ENCODE results near the gene ADPGK. TPM values are rescaled to one million over a fixed set of nuclear protein-coding genes. Genes with fewer than 3 reads are reported as not detected.

Gene ADPGK
- total RNA-seq, 4 donors from 2014 or later: 13.4 to 23.2 (median 17.2) TPM

GRCh38 chr15:72786676-72787345, 3.3 kb upstream of the ADPGK start:
- TF ChIP-seq POLR2A (IDR thresholded peaks at IDR 0.05) (no peak), CTCF (IDR thresholded peaks at IDR 0.05 in 4 of 5, conservative IDR thresholded peaks at IDR 0.05 in 1 of 5) (no peak)
- Histone ChIP-seq H3K27me3 (no peaks in the 10 kb centered on the region), H3K4me3 (no peak overlapping the region), H3K9me3 (no peaks in the 10 kb centered on the region), H3K36me3 (no peaks in the 10 kb centered on the region), H3K27ac (no peak overlapping the region), H3K4me1 (peaks cover 18 to 20% of the 10 kb centered on the region in 2 donors)
- no peak for ATAC-seq
- in situ Hi-C loops (cut with MboI; ENCODE audit: low sequenced_read_pairs in 4 of 4) (loop anchor here in 2 of 4 donors (5.0 to 25.0 kb wide), 2 partner anchors 295 to 450 kb away; no protein-coding TSS in a partner anchor), intact Hi-C loops (cut with DNase I; ENCODE audit: low total_unique reads) (no loop called here)
- DNase-seq: no peak

GRCh38 chr15:72786242-72786641, 2.7 kb upstream of the ADPGK start:
- TF ChIP-seq CTCF (IDR thresholded peaks at IDR 0.05 in 4 of 5, conservative IDR thresholded peaks at IDR 0.05 in 1 of 5) (no peak), POLR2A (IDR thresholded peaks at IDR 0.05) (no peak)
- Histone ChIP-seq H3K4me1 (peaks cover 20 to 26% of the 10 kb centered on the region in 2 donors), H3K4me3 (no peak overlapping the region), H3K27ac (peak overlapping the region in 1 of 4 donors; percentile 96), H3K27me3 (no peaks in the 10 kb centered on the region), H3K36me3 (no peaks in the 10 kb centered on the region), H3K9me3 (no peaks in the 10 kb centered on the region)
- DNase-seq: no peak
- in situ Hi-C loops (cut with MboI; ENCODE audit: low sequenced_read_pairs in 4 of 4): loop anchor here in 2 of 4 donors (5.0 to 25.0 kb wide), 2 partner anchors 296 to 451 kb away; no protein-coding TSS in a partner anchor
- intact Hi-C loops (cut with DNase I; ENCODE audit: low total_unique reads): no loop called here
- ATAC-seq: no peak

- Histone ChIP-seq H3K9me3 (no peaks in the 10 kb centered on the region), H3K36me3 (no peaks in the 10 kb centered on the region), H3K27ac (peak overlapping the region in 3 of 4 donors; percentile 96), H3K4me1 (peaks cover 20 to 30% of the 10 kb centered on the region in 2 donors), H3K4me3 (no peak overlapping the region), H3K27me3 (no peaks in the 10 kb centered on the region)
- intact Hi-C loops (cut with DNase I; ENCODE audit: low total_unique reads) (loop anchor here (2.0 kb wide), 1 partner anchor 295 kb away; no protein-coding TSS in a partner anchor), in situ Hi-C loops (cut with MboI; ENCODE audit: low sequenced_read_pairs in 4 of 4) (loop anchor here in 2 of 4 donors (5.0 to 25.0 kb wide), 2 partner anchors 296 to 451 kb away; no protein-coding TSS in a partner anchor)
- TF ChIP-seq POLR2A (IDR thresholded peaks at IDR 0.05): no peak
- no peak for TF ChIP-seq CTCF (IDR thresholded peaks at IDR 0.05 in 4 of 5, conservative IDR thresholded peaks at IDR 0.05 in 1 of 5)
- ATAC-seq (no peak), DNase-seq (no peak)
Observed at GRCh38 chr15:72785841-72786240, 2.3 kb upstream of the ADPGK start.

- H3K9me3 ChIP-seq: no peaks in the 10 kb centered on the region
- TF ChIP-seq POLR2A (IDR thresholded peaks at IDR 0.05) (no peak), CTCF (IDR thresholded peaks at IDR 0.05 in 4 of 5, conservative IDR thresholded peaks at IDR 0.05 in 1 of 5) (no peak)
- peaks cover 20 to 34% of the 10 kb centered on the region in 2 donors for H3K4me1 ChIP-seq
- no peaks in the 10 kb centered on the region for H3K36me3 ChIP-seq
- no peaks in the 10 kb centered on the region for H3K27me3 ChIP-seq
- ATAC-seq: no peak
- peak; percentile 20 to 39 for DNase-seq
- peak overlapping the region; percentile 94 to 96 (median 96) for H3K27ac ChIP-seq
- intact Hi-C loops (cut with DNase I; ENCODE audit: low total_unique reads) (loop anchor here (2.0 kb wide), 1 partner anchor 295 kb away; no protein-coding TSS in a partner anchor), in situ Hi-C loops (cut with MboI; ENCODE audit: low sequenced_read_pairs in 4 of 4) (loop anchor here in 2 of 4 donors (5.0 to 25.0 kb wide), 2 partner anchors 297 to 452 kb away; no protein-coding TSS in a partner anchor)
- H3K4me3 ChIP-seq: no peak overlapping the region
Observed at GRCh38 chr15:72785432-72785831, 1.9 kb upstream of the ADPGK start.
